PC-3 (cell line): ENCODE data around the gene TMEM140. TPM values are rescaled to one million over a fixed set of nuclear protein-coding genes. Genes with fewer than 3 reads are reported as not detected.

Experiments used
- ATAC-seq: fragments of 200-7000 bp; cut with Tn5 transposase; 2 replicates; pipeline ENCODE4 v1.9.1; 2020; ENCODE audit warnings: mild to moderate bottlenecking, moderate library complexity
- BruUV-seq: library from RNA; stranded (reverse); fragments of 400-500 nt; replicated peaks from 2 replicates; lab custom pipeline; 2021; lab: Mats Ljungman, UMichigan
- CTCF ChIA-PET: fragments of 300-600 bp; sonication (Branson Sonifier 250); formaldehyde crosslinking; loops from one replicate; lab custom pipeline; 2022; ENCODE audit warnings: antibody characterized with exemption; lab: Charles Lee
- POLR2A ChIA-PET: fragments of 300-600 bp; sonication (Branson Sonifier 250); formaldehyde crosslinking; loops from one replicate; lab custom pipeline; 2022; ENCODE audit warnings: antibody characterized with exemption; ENCODE audit not compliant: unreplicated experiment; lab: Charles Lee
- DNase-seq: peaks from one replicate; pipeline ENCODE4 v3.0.0-alpha.2; 2015
- H2AFZ ChIP-seq: fragments of 300-600 bp; sonication (generic); 2 replicates; pipeline ENCODE4 v1.6.0; 2016; ENCODE audit warnings: antibody characterized with exemption, low read length
- H3F3A ChIP-seq: fragments of 300-600 bp; sonication (generic); one replicate; pipeline ENCODE4 v1.6.0; 2017; ENCODE audit warnings: antibody characterized with exemption, low read length, control low read depth, mild to moderate bottlenecking; ENCODE audit not compliant: unreplicated experiment
- H3K27ac ChIP-seq: fragments of 300-600 bp; sonication (generic); 2 replicates; pipeline ENCODE4 v1.5.1; 2016; ENCODE audit warnings: mild to moderate bottlenecking, low read length
- H3K27me3 ChIP-seq: fragments of 300-600 bp; sonication (generic); 2 replicates; pipeline ENCODE4 v1.6.1; 2016; ENCODE audit warnings: low read length, mixed read lengths
- H3K36me3 ChIP-seq: fragments of 300-600 bp; sonication (generic); 2 replicates; pipeline ENCODE4 v1.6.1; 2016; ENCODE audit warnings: low read depth, mixed run types, low read length, mixed read lengths
- H3K4me1 ChIP-seq: fragments of 300-600 bp; sonication (generic); 2 replicates; pipeline ENCODE4 v1.5.1; 2016; ENCODE audit warnings: low read length; ENCODE audit not compliant: insufficient read depth
- H3K4me2 ChIP-seq: fragments of 300-600 bp; sonication (generic); 2 replicates; pipeline ENCODE4 v1.6.0; 2016; ENCODE audit warnings: low read length
- H3K4me3 ChIP-seq: fragments of 300-600 bp; sonication (generic); 2 replicates; pipeline ENCODE4 v1.5.1; 2016; ENCODE audit warnings: mild to moderate bottlenecking, low read length, mixed read lengths
- H3K79me2 ChIP-seq: fragments of 300-600 bp; sonication (generic); 2 replicates; pipeline ENCODE4 v1.6.1; 2017; ENCODE audit warnings: low read length, mixed read lengths
- H3K9ac ChIP-seq: fragments of 300-600 bp; sonication (generic); 2 replicates; pipeline ENCODE4 v1.6.0; 2016; ENCODE audit warnings: mild to moderate bottlenecking, low read length
- H3K9me2 ChIP-seq: fragments of 300-600 bp; sonication (generic); replicated peaks from 2 replicates; pipeline ENCODE4 v1.6.1; 2016; ENCODE audit warnings: mixed run types, low read length, mixed read lengths
- H3K9me3 ChIP-seq: fragments of 300-600 bp; sonication (generic); 2 replicates; pipeline ENCODE4 v1.6.1; 2016; ENCODE audit warnings: low read length, mixed read lengths
- H4K20me1 ChIP-seq: fragments of 300-600 bp; sonication (generic); 2 replicates; pipeline ENCODE4 v1.6.1; 2016; ENCODE audit warnings: low read length, mixed read lengths
- CTCF ChIP-seq: fragments of 300-600 bp; sonication (generic); conservative IDR thresholded peaks from 2 replicates; pipeline ENCODE4 v1.5.1; 2017; ENCODE audit warnings: antibody characterized with exemption, low read depth, mild to moderate bottlenecking, low read length
- EZH2 ChIP-seq: fragments of 300-600 bp; sonication (generic); IDR thresholded peaks from one replicate; pipeline ENCODE4 v1.6.1; 2017; ENCODE audit warnings: antibody characterized with exemption, mild to moderate bottlenecking, low read length; ENCODE audit not compliant: unreplicated experiment
- EZH2phosphoT487 ChIP-seq: fragments of 300-600 bp; sonication (generic); IDR thresholded peaks from 2 replicates; pipeline ENCODE4 v1.6.1; 2018; ENCODE audit warnings: mild to moderate bottlenecking, antibody characterized with exemption, low read length, borderline replicate concordance
- intact Hi-C: fragments of 100-400 bp; cut with micrococcal nuclease; formaldehyde crosslinking; loops from 2 replicates; pipeline ENCODE4 v1.9.0; 2023
- total RNA-seq: library from RNA; depleted of rRNA; stranded (reverse); fragments of >200 nt; gene quantifications from 2 replicates; pipeline ENCODE4 v1.2.3, GENCODE V29; 2014

The TMEM140 gene
- total RNA-seq, 1 experiment from 2014 or later: not detected

- ChIA-PET POLR2A (no interaction called here), CTCF (no interaction called here)
- Histone ChIP-seq H3K27me3 (no peaks in the 10 kb centered on the region), H3K4me3 (no peak overlapping the region), H3K9me2 (no peaks in the 10 kb centered on the region), H2AFZ (no peak overlapping the region), H3K4me2 (no peak overlapping the region), H3K9me3 (no peaks in the 10 kb centered on the region), H3K27ac (no peak overlapping the region), H3K36me3 (no peaks in the 10 kb centered on the region), H3K4me1 (no peaks in the 10 kb centered on the region), H3K79me2 (no peaks in the 10 kb centered on the region), H3F3A (no peaks in the 10 kb centered on the region), H3K9ac (no peak overlapping the region), H4K20me1 (no peaks in the 10 kb centered on the region)
- no TSS peak for BruUV-seq
- TF ChIP-seq CTCF (no peak), EZH2 (no peak), EZH2phosphoT487 (no peak)
- DNase-seq: no peak
- no peak for ATAC-seq
- intact Hi-C loops: no loop called here
Observed at GRCh38 chr7:135195968-135196629, 48.2 kb downstream of the TMEM140 start.

- intact Hi-C loops: no loop called here
- no peak for DNase-seq
- TF ChIP-seq EZH2phosphoT487 (no peak), CTCF (no peak), EZH2 (no peak)
- Histone ChIP-seq H3K4me3 (no peak overlapping the region), H3K4me1 (no peaks in the 10 kb centered on the region), H2AFZ (no peak overlapping the region), H3K79me2 (no peaks in the 10 kb centered on the region), H3K9me3 (no peaks in the 10 kb centered on the region), H3K27ac (no peak overlapping the region), H3K9ac (no peak overlapping the region), H3K27me3 (no peaks in the 10 kb centered on the region), H3K36me3 (no peaks in the 10 kb centered on the region), H4K20me1 (no peaks in the 10 kb centered on the region), H3F3A (no peaks in the 10 kb centered on the region), H3K9me2 (no peaks in the 10 kb centered on the region), H3K4me2 (no peak overlapping the region)
- ChIA-PET POLR2A (no interaction called here), CTCF (no interaction called here)
- ATAC-seq: no peak
- BruUV-seq: no TSS peak
Observed at GRCh38 chr7:135197343-135197742, 49.5 kb downstream of the TMEM140 start.

GRCh38 chr7:135197906-135198655, 50.2 kb downstream of the TMEM140 start:
- H4K20me1 ChIP-seq: no peaks in the 10 kb centered on the region
- CTCF ChIA-PET: no interaction called here

More at GRCh38 chr7:135197906-135198655, 50.2 kb downstream of the TMEM140 start:
- DNase-seq: no peak
- TF ChIP-seq CTCF: no peak
- TF ChIP-seq EZH2phosphoT487: no peak
- TF ChIP-seq EZH2: no peak
- no peaks in the 10 kb centered on the region for H3K27me3 ChIP-seq
- no peak overlapping the region for H3K4me2 ChIP-seq
- H3K36me3 ChIP-seq: no peaks in the 10 kb centered on the region
- intact Hi-C loops: no loop called here
- H3K79me2 ChIP-seq: no peaks in the 10 kb centered on the region
- H3K4me1 ChIP-seq: no peaks in the 10 kb centered on the region
- no peak overlapping the region for H3K9ac ChIP-seq
- no peak overlapping the region for H3K27ac ChIP-seq
- no peaks in the 10 kb centered on the region for H3K9me2 ChIP-seq
- H3K9me3 ChIP-seq: no peaks in the 10 kb centered on the region
- no peaks in the 10 kb centered on the region for H3F3A ChIP-seq
- no TSS peak for BruUV-seq
- no peak overlapping the region for H3K4me3 ChIP-seq
- POLR2A ChIA-PET: no interaction called here
- no peak overlapping the region for H2AFZ ChIP-seq
- ATAC-seq: no peak
